Measurements from ENCODE around the gene WASF3.

WASF3 gene

GRCh38 chr13:26619358-26619757 lies 61.9 kb downstream of the WASF3 start:
- H3K27me3 ChIP-seq (ENCODE audit: insufficient read depth, low read depth, severe bottlenecking) = no peaks in the 10 kb centered on the region
- H3K36me3 ChIP-seq = peaks cover 74% of the 10 kb centered on the region
- H3K27ac ChIP-seq = no peak overlapping the region
- H3K4me3 ChIP-seq (ENCODE audit: low read depth, low read length) = no peak overlapping the region
- no peak for DNase-seq
- TF ChIP-seq, protein P1, sequence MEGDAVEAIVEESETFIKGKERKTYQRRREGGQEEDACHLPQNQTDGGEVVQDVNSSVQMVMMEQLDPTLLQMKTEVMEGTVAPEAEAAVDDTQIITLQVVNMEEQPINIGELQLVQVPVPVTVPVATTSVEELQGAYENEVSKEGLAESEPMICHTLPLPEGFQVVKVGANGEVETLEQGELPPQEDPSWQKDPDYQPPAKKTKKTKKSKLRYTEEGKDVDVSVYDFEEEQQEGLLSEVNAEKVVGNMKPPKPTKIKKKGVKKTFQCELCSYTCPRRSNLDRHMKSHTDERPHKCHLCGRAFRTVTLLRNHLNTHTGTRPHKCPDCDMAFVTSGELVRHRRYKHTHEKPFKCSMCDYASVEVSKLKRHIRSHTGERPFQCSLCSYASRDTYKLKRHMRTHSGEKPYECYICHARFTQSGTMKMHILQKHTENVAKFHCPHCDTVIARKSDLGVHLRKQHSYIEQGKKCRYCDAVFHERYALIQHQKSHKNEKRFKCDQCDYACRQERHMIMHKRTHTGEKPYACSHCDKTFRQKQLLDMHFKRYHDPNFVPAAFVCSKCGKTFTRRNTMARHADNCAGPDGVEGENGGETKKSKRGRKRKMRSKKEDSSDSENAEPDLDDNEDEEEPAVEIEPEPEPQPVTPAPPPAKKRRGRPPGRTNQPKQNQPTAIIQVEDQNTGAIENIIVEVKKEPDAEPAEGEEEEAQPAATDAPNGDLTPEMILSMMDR (IDR thresholded peaks at IDR 0.05; ENCODE audit: low read depth, low read length) = no peak
- H3K9me3 ChIP-seq (ENCODE audit: severe bottlenecking) = peaks cover 7% of the 10 kb centered on the region

DNA sequence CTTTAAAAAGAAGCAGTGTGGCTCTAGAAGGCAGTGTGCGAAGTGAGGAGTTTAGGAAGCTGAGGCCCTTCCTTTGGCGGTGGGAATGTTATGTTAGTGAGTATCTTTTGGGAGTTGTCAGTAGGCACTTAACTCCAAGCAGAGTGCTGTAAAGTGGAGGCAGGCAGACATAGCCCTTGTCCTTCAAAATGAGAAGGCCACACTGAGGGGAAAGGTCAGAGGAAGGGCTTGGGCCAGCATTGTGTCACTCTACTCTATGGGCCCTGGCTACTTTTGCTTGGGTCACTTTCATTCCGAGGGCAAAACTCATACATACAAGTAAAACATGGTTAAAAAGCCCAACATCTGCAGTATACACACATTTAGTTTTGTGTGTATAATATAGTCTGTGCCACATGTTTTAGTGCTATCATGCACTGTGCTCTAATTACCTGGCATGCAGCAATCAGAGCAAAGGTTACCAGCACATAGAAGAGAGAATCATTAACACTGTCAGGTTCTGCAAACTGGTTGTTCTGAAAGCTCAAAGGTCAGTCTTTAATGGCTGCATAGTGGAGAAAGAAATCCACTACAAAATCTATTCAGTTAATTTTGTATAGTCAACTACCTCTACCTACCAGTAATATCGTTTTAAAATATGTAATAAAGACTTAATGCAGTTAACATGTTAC lies 64.4 kb downstream of the WASF3 start:
- peaks cover 10% of the 10 kb centered on the region for H3K9me3 ChIP-seq (ENCODE audit: severe bottlenecking)
- peak overlapping the region; percentile 26; the same call in 1 of the 2 replicates for H3K27ac ChIP-seq
- H3K4me3 ChIP-seq (ENCODE audit: low read depth, low read length) = no peak overlapping the region
- peaks cover 78% of the 10 kb centered on the region for H3K36me3 ChIP-seq
- TF ChIP-seq, protein P1 (IDR thresholded peaks at IDR 0.05; ENCODE audit: low read depth, low read length) = no peak
- no peaks in the 10 kb centered on the region for H3K27me3 ChIP-seq (ENCODE audit: insufficient read depth, low read depth, severe bottlenecking)
- no peak for DNase-seq

DNA sequence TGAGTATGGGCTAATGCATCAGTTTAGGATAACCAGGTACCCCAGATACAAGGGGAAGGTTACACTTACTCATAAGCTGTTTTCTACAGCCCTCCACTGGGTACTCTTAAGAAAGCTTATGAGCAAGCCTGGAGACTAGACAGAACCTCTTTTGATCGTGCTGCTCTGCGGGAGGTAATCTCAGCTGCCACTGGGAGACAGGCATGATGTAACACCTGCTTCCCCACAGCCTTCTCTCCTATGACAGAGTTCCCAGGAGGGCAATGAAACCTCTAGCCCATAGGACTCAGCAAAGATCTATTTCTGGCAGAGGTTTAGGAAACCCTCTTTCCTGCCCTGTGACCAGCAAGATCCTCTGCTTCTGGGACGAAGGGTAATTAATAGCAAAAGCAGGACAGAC lies 65.6 kb downstream of the WASF3 start:
- DNase-seq = peak; percentile 85
- TF ChIP-seq, protein P1 (IDR thresholded peaks at IDR 0.05; ENCODE audit: low read depth, low read length) = peak; percentile 11; the same call in 1 of the 2 replicates
- Histone ChIP-seq H3K27ac (peak overlapping the region; percentile 26), H3K27me3 (ENCODE audit: insufficient read depth, low read depth, severe bottlenecking) (no peaks in the 10 kb centered on the region), H3K9me3 (ENCODE audit: severe bottlenecking) (peaks cover 10% of the 10 kb centered on the region), H3K36me3 (peaks cover 71% of the 10 kb centered on the region), H3K4me3 (ENCODE audit: low read depth, low read length) (no peak overlapping the region)

DNA sequence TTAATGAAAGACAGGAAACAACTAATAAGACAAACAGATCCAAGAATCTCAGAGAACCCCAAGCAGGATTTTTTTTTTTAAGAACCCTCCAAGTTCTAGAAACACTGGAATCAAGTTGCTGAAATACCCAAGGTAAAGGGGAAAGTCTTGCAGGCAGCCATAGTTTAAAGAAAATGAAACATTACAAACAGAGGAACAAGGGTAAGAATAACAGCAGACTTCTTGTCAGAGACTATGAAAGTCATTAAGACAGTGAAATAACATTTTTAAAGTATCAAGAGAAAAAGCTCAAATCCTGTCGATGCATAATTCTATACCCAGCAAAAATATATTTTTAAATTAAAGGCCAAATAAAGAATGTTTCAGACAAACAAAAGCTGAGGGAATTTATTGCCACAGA lies 67.1 kb downstream of the WASF3 start:
- Histone ChIP-seq H3K27me3 (ENCODE audit: insufficient read depth, low read depth, severe bottlenecking) (no peaks in the 10 kb centered on the region), H3K4me3 (ENCODE audit: low read depth, low read length) (no peak overlapping the region), H3K36me3 (peaks cover 68% of the 10 kb centered on the region), H3K27ac (no peak overlapping the region), H3K9me3 (ENCODE audit: severe bottlenecking) (peaks cover 10% of the 10 kb centered on the region)
- TF ChIP-seq, protein P1 (IDR thresholded peaks at IDR 0.05; ENCODE audit: low read depth, low read length) = no peak
- DNase-seq = no peak

- no peak for DNase-seq
- TF ChIP-seq, protein P1 (IDR thresholded peaks at IDR 0.05; ENCODE audit: low read depth, low read length) = no peak
- peaks cover 12% of the 10 kb centered on the region for H3K9me3 ChIP-seq (ENCODE audit: severe bottlenecking)
These were observed 68.8 kb downstream of the WASF3 start for GRCh38 chr13:26626271-26626670.

DNA sequence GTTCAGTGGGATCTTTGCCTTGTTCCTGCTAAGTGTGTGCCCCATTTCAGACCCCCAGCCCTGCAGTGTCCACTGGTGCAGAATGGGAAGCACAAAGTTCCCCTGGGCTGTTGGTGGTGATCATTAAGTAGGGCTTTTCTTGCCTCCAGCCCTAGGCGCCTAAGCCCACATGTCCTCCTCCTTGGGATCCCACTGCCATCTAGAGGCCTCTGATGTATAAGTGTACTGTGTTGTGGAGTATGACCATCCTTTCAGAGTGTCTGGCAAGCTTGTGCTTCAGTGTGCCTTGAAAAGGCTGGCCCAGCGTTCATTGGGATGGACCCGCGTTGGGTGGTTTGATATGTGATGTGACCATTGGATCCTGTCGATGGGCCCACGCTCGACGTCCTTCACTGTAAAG lies 71.2 kb downstream of the WASF3 start:
- DNase-seq = peak; percentile 89
- TF ChIP-seq, protein P1 (IDR thresholded peaks at IDR 0.05; ENCODE audit: low read depth, low read length) = peak; percentile 89

More at GRCh38 chr13:26626271-26626670, 68.8 kb downstream of the WASF3 start:
- Histone ChIP-seq H3K27ac (no peak overlapping the region), H3K27me3 (ENCODE audit: insufficient read depth, low read depth, severe bottlenecking) (no peaks in the 10 kb centered on the region), H3K36me3 (peaks cover 53% of the 10 kb centered on the region), H3K4me3 (ENCODE audit: low read depth, low read length) (no peak overlapping the region)

More for the DNA sequence above, 71.2 kb downstream of the WASF3 start:
- H3K36me3 ChIP-seq = peaks cover 38% of the 10 kb centered on the region
- H3K27me3 ChIP-seq (ENCODE audit: insufficient read depth, low read depth, severe bottlenecking) = no peaks in the 10 kb centered on the region
- H3K4me3 ChIP-seq (ENCODE audit: low read depth, low read length) = no peak overlapping the region
- H3K27ac ChIP-seq = peak overlapping the region; percentile 29
- H3K9me3 ChIP-seq (ENCODE audit: severe bottlenecking) = peaks cover 11% of the 10 kb centered on the region

Measured in WERI-Rb-1 (cell line).